Anterior cingulate cortex (tissue), 58 donors: Measurements from ENCODE around the gene SSTR1.
A peak's percentile ranks its signal among the peaks of the same experiment; 100 is the strongest.

Experiments
- DNase-seq, 58 donors: peaks; one replicate each; lab custom pipeline; 2025; lab: John Stamatoyannopoulos, UW

The SSTR1 gene

DNA sequence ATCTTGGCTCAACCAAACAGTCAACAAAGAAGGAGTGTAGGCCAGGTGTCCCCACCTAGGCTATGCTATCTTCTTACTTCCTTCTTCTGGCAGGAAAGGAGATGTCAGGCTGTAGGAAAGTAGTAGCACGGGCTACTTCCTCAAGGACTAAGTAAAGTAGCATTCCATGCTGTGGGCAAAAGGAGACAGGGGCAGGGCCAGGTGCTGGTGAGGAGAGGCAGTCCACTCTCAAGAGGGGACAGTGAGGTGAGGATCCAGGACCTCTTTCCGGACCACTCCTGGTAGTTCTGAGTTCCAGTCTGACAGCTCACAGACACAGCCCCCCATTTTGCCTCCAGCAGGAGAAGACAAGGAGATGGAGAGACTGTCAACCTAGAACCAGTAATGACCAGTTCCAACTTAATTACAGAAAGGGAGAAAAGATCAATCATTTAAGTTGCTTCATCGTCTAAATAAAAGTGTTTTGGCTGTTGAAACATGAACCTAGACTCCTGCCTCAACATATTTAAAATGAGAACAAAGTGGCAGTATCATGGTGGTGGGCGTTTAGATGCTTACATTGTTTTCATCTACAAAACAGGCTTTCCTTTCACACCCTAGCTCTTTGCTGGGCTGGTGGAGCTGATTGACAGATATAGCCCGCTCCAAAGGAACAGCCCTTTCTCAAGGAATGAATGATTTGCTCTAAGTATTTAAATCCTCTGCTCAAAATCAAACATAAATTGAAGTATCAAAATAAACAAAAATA lies 5.1 kb upstream of the SSTR1 start:
- DNase-seq: no peak

DNA sequence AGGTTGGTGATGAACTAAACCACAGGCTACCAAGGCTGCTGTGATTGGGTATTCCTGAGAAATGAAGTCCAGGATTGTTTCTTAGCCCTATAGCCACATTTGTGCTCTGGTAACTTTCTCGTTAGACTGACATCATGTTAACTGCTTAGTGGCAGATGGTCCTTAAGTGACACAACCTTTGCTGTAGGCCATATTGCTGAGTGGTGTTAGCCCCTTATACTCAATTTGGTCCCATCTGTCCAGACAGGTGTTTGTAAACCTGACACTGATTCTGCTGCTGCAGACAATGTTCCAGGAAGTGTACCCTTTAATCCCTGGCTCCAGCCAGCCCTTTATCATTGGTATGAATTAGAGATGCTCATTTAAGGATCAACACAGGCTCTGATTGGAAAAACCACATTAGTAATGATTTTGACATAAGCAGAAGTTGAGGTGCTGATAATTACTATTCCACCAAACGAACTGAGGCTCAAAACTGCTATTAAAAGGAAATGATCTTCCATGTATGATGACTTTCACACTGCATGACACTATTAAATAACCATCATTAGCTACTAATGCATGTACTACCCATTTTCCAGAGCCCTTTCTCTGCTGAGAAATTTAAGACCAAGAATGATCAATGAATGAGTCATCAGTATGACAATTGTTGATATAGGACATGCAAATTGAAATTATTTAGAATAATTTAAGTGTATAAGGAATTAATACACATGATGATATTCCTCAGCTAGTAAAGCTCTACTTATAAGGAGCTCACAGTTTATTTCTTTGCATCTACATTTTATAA lies 3.6 kb upstream of the SSTR1 start:
- DNase-seq: no peak

DNA sequence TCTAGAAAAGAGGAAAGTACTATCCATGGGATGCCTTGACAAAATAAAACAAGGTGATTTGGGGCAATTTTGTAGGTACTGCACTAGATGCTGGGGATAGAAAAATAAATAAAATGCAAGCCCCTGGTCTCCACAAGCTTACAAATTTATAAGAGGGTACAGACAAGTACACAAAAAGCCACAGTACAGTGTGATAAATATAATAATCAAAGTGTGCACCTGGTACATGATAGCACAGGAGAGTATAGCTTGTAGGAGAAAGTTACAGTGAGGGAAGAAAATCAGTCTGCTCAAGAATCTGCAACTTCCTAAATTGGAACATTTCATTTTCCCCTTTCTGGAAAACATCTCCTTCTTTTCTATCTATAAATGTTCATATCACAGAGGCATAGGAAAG lies 3.0 kb upstream of the SSTR1 start:
- DNase-seq: no peak

DNA sequence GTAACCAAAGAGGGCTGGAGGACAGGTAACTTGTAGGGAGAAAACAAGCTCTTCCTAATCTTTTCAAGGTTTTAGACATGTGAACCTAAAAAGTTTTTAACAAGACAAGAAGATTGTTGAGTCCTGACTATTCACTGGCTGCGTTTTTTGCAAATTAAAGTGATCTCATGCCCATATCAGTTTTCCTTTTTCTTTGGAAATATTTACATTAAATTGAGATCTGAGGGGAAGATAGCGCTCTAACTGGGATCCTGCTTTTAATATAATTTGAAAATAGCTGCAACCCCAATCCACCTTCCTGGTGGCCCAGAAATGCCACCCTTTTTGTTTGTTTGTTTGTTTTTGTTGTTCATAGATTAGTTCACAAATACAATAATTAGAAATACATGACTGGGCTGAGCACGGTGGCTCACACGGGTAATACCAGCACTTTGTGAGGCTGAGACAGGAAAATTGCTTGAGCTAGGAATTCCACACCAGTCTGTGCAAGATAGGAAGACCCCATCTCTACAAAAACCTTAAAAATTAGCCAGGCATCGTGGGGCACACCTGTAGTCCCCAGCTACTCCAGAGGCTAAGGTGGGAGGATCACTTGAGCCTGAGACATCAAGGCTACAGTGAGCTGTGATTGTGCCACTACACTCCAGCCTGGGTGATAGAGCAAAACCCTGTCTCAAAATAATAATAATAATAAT lies 2.4 kb upstream of the SSTR1 start:
- DNase-seq: no peak

DNA sequence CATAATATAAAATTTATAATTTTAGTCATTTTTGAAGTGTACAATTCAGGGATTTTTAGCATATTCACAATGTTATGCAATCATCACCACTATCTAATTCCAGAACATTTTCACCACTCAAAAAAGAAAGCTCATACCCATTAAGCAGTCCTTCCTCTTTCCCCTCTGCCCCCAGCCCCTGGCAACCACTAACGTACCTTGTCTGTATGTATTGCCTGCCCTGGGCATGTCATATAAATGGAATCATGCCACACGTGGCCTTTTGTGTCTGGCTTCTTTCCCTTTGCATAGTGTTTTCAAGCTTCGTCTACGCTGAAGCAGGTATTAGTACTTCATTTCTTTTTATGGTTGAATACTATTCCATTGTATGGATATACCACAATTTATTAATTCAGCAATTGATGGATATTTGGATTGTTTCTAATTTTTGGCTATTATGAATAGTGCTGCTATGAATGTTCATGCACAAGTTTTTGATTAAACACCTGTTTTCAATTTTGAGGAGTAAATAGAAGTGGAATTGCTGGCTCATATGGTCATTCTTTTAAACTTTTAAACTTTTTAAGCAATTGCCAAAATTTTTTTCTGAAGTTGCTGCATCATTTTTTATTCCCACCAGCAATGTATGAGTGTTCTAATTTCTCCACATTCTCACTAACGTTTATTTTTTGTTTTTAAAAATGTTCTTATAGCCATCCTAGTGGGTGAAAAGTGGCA lies 1.6 kb upstream of the SSTR1 start:
- no peak for DNase-seq

DNA sequence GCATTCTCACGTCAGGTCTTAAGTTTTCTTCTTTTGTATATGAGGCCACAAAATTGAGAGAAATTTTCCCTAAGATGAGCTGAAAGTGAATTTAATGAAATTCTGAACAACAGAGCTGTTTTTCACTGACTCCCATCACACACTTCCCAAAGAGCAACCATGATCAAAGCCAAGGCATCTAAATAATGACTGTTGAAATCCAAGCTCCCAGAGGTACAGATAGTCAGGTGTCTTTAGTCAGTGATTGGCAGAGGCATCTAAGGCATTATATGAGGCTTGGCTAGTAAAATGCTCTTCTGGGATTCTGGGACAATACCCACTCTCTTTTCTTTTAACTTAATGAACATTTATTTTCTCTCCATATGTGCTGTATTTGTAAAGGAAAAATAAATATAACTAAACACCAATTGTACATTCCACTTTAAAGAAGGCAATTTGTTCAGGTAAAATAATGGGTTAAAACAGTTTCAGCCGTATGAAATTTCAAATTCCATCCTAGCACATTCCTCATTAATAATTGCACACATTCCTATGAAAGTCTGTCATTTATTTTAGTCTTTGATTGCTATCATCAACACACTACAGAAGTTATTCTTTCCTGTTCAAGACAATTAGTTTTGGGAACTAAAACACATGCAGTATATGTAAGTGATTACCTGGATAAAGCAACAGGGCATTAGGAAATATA lies 871 bp upstream of the SSTR1 start:
- no peak for DNase-seq

DNA sequence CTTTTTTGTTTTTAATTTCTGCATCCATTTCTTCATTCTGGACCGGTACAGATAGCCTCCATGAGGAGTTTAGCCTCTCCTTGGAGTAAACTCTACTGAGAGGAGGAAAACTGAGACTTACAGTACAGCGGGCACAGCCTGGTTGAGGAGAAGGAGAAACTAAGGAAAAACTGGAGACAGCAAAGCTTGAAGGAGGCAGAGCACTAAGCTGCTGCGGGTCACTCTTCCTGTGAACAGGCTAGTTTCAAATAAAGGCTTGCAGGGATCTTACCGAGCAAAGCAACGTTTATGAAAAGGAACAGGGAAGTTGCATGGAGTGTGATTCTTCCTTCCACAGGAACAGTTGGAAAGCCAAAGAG lies 348 bp upstream of the SSTR1 start:
- no peak for DNase-seq

DNA sequence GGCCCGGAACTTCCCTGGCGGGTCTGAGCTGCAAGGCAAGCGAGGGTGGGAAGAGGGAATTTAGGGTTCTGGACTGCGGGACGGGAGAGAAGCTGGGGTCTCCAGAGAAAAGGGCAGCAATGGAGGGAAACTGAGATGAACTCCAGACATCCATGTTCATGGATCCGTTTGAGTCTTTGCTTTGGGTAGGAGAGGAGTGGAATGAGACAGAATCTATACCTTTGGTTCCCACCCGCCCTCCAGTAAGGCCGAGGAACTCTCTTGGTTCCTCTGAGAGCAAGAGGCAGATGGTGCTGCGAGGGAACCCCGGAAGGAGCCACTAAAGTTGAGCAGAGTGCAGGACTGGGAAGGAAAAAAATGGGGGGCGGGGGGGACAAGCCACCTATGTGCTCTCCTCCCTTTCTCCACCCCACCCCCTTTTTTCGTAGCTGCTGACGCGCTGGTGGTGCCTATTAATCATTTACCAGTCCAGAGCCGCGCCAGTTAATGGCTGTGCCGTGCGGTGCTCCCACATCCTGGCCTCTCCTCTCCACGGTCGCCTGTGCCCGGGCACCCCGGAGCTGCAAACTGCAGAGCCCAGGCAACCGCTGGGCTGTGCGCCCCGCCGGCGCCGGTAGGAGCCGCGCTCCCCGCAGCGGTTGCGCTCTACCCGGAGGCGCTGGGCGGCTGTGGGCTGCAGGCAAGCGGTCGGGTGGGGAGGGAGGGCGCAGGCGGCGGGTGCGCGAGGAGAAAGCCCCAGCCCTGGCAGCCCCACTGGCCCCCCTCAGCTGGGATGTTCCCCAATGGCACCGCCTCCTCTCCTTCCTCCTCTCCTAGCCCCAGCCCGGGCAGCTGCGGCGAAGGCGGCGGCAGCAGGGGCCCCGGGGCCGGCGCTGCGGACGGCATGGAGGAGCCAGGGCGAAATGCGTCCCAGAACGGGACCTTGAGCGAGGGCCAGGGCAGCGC lies 1.2 kb downstream of the SSTR1 start:
- DNase-seq: peak in 19 of 58 donors; percentile 14 to 65 (median 39)

DNA sequence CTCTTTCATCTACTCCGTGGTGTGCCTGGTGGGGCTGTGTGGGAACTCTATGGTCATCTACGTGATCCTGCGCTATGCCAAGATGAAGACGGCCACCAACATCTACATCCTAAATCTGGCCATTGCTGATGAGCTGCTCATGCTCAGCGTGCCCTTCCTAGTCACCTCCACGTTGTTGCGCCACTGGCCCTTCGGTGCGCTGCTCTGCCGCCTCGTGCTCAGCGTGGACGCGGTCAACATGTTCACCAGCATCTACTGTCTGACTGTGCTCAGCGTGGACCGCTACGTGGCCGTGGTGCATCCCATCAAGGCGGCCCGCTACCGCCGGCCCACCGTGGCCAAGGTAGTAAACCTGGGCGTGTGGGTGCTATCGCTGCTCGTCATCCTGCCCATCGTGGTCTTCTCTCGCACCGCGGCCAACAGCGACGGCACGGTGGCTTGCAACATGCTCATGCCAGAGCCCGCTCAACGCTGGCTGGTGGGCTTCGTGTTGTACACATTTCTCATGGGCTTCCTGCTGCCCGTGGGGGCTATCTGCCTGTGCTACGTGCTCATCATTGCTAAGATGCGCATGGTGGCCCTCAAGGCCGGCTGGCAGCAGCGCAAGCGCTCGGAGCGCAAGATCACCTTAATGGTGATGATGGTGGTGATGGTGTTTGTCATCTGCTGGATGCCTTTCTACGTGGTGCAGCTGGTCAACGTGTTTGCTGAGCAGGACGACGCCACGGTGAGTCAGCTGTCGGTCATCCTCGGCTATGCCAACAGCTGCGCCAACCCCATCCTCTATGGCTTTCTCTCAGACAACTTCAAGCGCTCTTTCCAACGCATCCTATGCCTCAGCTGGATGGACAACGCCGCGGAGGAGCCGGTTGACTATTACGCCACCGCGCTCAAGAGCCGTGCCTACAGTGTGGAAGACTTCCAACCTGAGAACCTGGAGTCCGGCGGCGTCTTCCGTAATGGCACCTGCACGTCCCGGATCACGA lies 2.2 kb downstream of the SSTR1 start:
- DNase-seq: peak in 9 of 58 donors; percentile 8 to 53 (median 29)

DNA sequence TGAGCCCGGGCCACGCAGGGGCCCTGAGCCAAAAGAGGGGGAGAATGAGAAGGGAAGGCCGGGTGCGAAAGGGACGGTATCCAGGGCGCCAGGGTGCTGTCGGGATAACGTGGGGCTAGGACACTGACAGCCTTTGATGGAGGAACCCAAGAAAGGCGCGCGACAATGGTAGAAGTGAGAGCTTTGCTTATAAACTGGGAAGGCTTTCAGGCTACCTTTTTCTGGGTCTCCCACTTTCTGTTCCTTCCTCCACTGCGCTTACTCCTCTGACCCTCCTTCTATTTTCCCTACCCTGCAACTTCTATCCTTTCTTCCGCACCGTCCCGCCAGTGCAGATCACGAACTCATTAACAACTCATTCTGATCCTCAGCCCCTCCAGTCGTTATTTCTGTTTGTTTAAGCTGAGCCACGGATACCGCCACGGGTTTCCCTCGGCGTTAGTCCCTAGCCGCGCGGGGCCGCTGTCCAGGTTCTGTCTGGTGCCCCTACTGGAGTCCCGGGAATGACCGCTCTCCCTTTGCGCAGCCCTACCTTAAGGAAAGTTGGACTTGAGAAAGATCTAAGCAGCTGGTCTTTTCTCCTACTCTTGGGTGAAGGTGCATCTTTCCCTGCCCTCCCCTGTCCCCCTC lies 3.0 kb downstream of the SSTR1 start:
- peak in 1 of 58 donors; percentile 15 for DNase-seq

DNA sequence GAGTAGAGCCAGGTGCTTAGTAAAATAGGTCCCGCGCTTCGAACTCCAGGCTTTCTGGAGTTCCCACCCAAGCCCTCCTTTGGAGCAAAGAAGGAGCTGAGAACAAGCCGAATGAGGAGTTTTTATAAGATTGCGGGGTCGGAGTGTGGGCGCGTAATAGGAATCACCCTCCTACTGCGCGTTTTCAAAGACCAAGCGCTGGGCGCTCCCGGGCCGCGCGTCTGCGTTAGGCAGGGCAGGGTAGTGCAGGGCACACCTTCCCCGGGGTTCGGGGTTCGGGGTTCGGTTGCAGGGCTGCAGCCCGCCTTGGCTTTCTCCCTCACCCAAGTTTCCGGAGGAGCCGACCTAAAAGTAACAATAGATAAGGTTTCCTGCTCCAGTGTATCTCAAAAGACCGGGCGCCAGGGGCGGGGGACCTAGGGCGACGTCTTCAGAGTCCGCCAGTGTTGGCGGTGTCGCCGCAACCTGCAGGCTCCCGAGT lies 3.6 kb downstream of the SSTR1 start:
- DNase-seq: peak in 2 of 58 donors; percentile 2 to 14

DNA sequence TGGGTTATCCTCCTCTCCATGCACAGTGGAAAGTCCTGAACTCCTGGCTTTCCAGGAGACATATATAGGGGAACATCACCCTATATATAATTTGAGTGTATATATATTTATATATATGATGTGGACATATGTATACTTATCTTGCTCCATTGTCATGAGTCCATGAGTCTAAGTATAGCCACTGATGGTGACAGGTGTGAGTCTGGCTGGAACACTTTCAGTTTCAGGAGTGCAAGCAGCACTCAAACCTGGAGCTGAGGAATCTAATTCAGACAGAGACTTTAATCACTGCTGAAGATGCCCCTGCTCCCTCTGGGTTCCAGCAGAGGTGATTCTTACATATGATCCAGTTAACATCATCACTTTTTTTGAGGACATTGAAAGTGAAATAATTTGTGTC lies 4.4 kb downstream of the SSTR1 start:
- DNase-seq: no peak

DNA sequence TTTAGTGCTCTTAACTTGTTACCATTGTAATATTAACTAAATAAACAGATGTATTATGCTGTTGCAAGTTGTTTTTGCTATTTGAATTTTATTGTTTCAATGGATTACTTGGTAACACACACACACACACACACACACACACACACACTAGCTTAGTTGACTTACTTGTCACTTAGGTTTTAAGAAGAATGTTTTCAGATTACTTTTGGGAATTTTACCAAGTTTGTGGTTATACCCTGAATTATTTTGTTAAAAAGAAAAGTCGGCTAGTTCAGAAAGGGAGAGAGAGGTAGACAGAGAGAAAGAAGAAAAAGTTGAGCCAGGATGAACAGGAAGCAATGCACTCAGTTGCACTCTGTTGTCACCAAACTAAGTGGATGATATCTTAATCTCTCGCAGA lies 5.3 kb downstream of the SSTR1 start:
- no peak for DNase-seq

DNA sequence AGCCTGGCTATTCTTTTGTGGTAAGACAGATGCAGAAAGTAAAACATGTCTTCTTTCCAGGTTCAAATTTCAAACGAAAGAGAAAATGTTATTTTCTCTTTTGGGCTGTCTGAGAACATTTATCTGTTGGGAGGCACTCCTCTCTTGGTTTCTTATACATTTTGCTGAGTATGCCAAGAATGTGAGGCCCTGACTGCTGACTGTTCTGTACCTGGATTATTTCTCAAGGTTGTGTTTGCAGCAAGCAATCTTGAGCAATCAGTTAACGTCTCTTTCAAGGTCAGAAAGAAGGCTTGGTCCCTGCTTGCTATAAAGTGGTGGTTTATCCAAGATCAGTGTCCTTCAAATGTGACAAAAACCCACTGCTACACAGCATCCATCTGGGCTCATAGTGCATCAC lies 9.8 kb downstream of the SSTR1 start:
- no peak for DNase-seq

DNA sequence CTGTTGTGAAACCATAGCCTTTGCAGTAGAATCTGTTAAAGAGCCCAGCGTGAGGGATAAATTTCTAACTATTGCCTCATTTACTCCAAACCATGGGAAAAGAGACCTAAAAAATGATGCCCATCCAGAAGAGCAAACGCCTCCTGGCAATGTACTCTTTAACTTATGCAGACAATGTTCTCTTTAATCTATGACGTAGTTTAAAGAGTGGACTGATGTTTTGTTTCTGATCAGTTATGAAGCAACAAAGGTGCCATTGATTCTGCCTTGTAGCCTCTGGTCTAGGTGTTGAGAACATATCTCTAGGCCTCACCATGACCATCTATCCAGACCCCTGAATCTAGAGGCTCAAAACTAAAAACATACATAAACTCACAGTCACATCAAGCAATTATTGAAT lies 13.4 kb downstream of the SSTR1 start:
- DNase-seq: no peak

DNA sequence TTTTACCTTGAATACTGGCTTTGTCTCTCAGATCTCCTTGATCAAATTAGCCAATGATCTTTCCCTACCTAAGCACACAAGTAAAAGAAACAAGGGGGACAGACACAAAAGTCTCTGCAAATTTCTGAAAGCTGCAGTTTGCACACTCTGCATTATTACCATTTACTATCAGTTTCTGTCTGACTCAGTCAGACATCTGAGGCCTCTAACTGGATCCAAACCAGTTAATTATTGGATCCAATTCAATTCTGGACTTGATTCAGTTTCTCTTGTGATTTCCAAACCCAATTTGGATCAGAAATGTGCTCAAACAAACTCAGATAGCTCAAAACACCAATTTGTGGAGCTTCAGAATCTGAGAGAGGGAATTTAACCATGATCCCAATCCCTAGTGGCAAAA lies 16.6 kb downstream of the SSTR1 start:
- no peak for DNase-seq

DNA sequence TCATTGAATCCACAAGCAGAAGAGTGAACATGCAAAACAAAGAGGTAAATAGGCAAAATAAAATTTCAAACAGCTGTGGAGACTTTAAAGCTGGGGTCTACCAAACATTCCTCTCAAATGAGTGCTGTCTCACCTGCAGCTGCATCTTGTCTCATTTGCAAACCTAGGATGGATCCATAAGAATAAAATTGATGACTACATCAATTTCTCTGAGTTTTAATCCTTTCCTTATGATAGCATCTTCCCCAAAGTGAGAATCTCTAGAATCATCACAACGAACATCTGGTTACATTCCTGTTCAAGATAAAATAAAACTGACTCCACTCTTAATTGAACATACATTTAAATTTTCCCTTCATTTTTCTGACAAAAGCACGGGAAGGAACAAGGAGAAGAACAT lies 18.2 kb downstream of the SSTR1 start:
- no peak for DNase-seq
